K562 (cell line): ENCODE results near the gene TM9SF3. TPM values are rescaled to one million over a fixed set of nuclear protein-coding genes. Genes with fewer than 3 reads are reported as not detected.

ENCODE experiments used
- ELF1 ChIP-seq: fragments of 200-800 bp; sonication (Bioruptor generic); IDR thresholded peaks from 2 replicates; pipeline ENCODE4 v1.6.1; 2016; ENCODE audit warnings: missing genetic modification characterization, missing compliant biosample characterization
- ETV1 ChIP-seq: fragments of 450-650 bp; conservative IDR thresholded peaks from 2 replicates; pipeline ENCODE4 v1.6.1; 2016; ENCODE audit warnings: missing genetic modification characterization, control low read depth, low read depth, missing compliant biosample characterization
- GMEB1 ChIP-seq: fragments of 250-450 bp; sonication (Bioruptor Pico); IDR thresholded peaks from 2 replicates; pipeline ENCODE4 v1.4.0; 2020; ENCODE audit warnings: mild to moderate bottlenecking
- GTF2B ChIP-seq: IDR thresholded peaks from 2 replicates; pipeline ENCODE4 v1.6.1; 2011; ENCODE audit not compliant: insufficient read length; ENCODE audit errors: extremely low read depth
- HNRNPLL ChIP-seq: fragments of 200-400 bp; formaldehyde crosslinking; IDR thresholded peaks from 2 replicates; pipeline ENCODE4 v1.6.1; 2017; ENCODE audit warnings: low read length, low read depth, mild to moderate bottlenecking; ENCODE audit not compliant: poor library complexity, severe bottlenecking
- JUN ChIP-seq, 2 experiments: sonication (generic) in 1 of 2; formaldehyde crosslinking in 1 of 2; IDR thresholded peaks; 2 replicates each; pipeline versions ENCODE4 v1.6.1 to v1.8.0; 2012 to 2022; ENCODE audit warnings: borderline replicate concordance in 2 of 2, mild to moderate bottlenecking in 2 of 2, improper control_type of control experiment in 1 of 2, low read depth in 1 of 2, low read length in 1 of 2, missing genetic modification reagents in 1 of 2
- NR2C2 ChIP-seq, 2 experiments: fragments of 200-800 bp in 1 of 2; sonication (Bioruptor generic) in 1 of 2; sonication (generic) in 1 of 2; formaldehyde crosslinking in 1 of 2; IDR thresholded peaks; 2 replicates each; pipeline versions ENCODE4 v1.6.1 to v1.8.0; 2016 to 2022; ENCODE audit warnings: mild to moderate bottlenecking in 1 of 2, missing compliant biosample characterization in 1 of 2, missing genetic modification characterization in 1 of 2, missing genetic modification reagents in 1 of 2
- NR4A1 ChIP-seq, 2 experiments: fragments of 250-450 bp in 1 of 2; fragments of 450-650 bp in 1 of 2; sonication (Bioruptor Pico) in 1 of 2; IDR thresholded peaks; 2 replicates each; pipeline versions ENCODE4 v1.4.0 to v1.6.1; 2016 to 2020; ENCODE audit warnings: mild to moderate bottlenecking in 2 of 2, missing compliant biosample characterization in 1 of 2, missing genetic modification characterization in 1 of 2, moderate library complexity in 1 of 2
- polyA plus RNA-seq, 8 experiments: library from polyadenylated mRNA; depleted of rRNA in 4 of 8; stranded (reverse) in 5 of 8; unstranded in 3 of 8; fragments of >200 nt; fragmentation: Nextera tagmentation in 2 of 8; fragmentation: Illumina TruSeq in 1 of 8; extraction: Ambion mirVana in 2 of 8; extraction: Trizol in 1 of 8; gene quantifications; 2 replicates each; pipeline versions ENCODE4 v1.2.1 to v1.2.3, GENCODE V29; 2011 to 2014; ENCODE audit warnings: inconsistent platforms in 1 of 8, missing spikeins in 1 of 8
- total RNA-seq, 7 experiments: library from RNA; depleted of rRNA in 6 of 7; stranded (reverse); fragments of >200 nt in 6 of 7; fragmentation: Illumina TruSeq in 2 of 7; extraction: Trizol in 2 of 7; gene quantifications; 2 replicates each; pipeline versions ENCODE4 v1.2.1 to v1.2.3, GENCODE V29; 2011 to 2021; ENCODE audit warnings: low replicate concordance in 1 of 7

TM9SF3 gene
- total and polyA plus RNA-seq, 9 of the 15 experiments (the other 6 are each of a cell fraction or from before 2014, with no cell fraction given), result 16.1 to 63.1 (median 34.9) TPM

GRCh38 chr10:96587264-96588059, 650 bp upstream of the TM9SF3 start (continued):
- peak; percentile 2; the same call in 1 of the 2 replicates for TF ChIP-seq ELF1 (tag)
- TF ChIP-seq NR4A1 (CRISPR knock-in tag; IDR thresholded peaks at IDR 0.05), result no peak
- no peak for TF ChIP-seq NR4A1 (tag; IDR thresholded peaks at IDR 0.05)
- TF ChIP-seq GMEB1 (CRISPR knock-in tag), result 0 out of 2 replicates have a peak, but pooled peaks have one; percentile 1
- TF ChIP-seq GTF2B, result no peak
- peak; percentile 58 for TF ChIP-seq ETV1 (tag)
- TF ChIP-seq NR2C2 (CRISPR knock-in tag; IDR thresholded peaks at IDR 0.05), result no peak
- peak; percentile 35 for TF ChIP-seq NR2C2 (tag; IDR thresholded peaks at IDR 0.05)
- no peak for TF ChIP-seq JUN (IDR thresholded peaks at IDR 0.05; ENCODE audit: borderline replicate concordance, low read depth, low read length)
- TF ChIP-seq JUN (CRISPR knock-in tag; IDR thresholded peaks at IDR 0.05; ENCODE audit: borderline replicate concordance), result no peak
- no peak for TF ChIP-seq HNRNPLL
